Neural progenitor cell (in vitro differentiated cells): ENCODE data around the gene PSTPIP1. TPM values are rescaled to one million over a fixed set of nuclear protein-coding genes. Genes with fewer than 3 reads are reported as not detected.

Experiments used
- DNase-seq: peaks from one replicate; pipeline ENCODE4 v3.0.0-alpha.2; 2016; ENCODE audit warnings: low spot score
- H2AFZ ChIP-seq: fragments of 200-600 bp; sonication (generic); replicated peaks from 2 replicates; pipeline ENCODE4 v1.6.1; 2016; ENCODE audit warnings: antibody characterized with exemption
- H3F3A ChIP-seq: fragments of 200-600 bp; sonication (generic); 2 replicates; pipeline ENCODE4 v1.6.1; 2016; ENCODE audit warnings: antibody characterized with exemption, low read depth
- H3K27ac ChIP-seq: fragments of 200-600 bp; sonication (generic); 2 replicates; pipeline ENCODE4 v1.5.1; 2016; ENCODE audit warnings: mild to moderate bottlenecking
- H3K27me3 ChIP-seq: fragments of 200-600 bp; sonication (generic); 2 replicates; pipeline ENCODE4 v1.6.1; 2016; ENCODE audit warnings: mild to moderate bottlenecking, moderate library complexity
- H3K36me3 ChIP-seq: fragments of 200-600 bp; sonication (generic); 2 replicates; pipeline ENCODE4 v1.5.1; 2016
- H3K4me1 ChIP-seq: fragments of 200-600 bp; sonication (generic); 2 replicates; pipeline ENCODE4 v1.6.1; 2016; ENCODE audit warnings: mixed run types
- H3K4me2 ChIP-seq: fragments of 200-600 bp; sonication (generic); 2 replicates; pipeline ENCODE4 v1.6.1; 2016
- H3K4me3 ChIP-seq: fragments of 200-600 bp; sonication (generic); 2 replicates; pipeline ENCODE4 v1.5.1; 2016
- H3K79me2 ChIP-seq: fragments of 200-600 bp; sonication (generic); 2 replicates; pipeline ENCODE4 v1.6.1; 2016; ENCODE audit warnings: low read depth
- H3K9ac ChIP-seq: fragments of 200-600 bp; sonication (generic); 2 replicates; pipeline ENCODE4 v1.6.1; 2016
- H3K9me3 ChIP-seq: fragments of 200-600 bp; sonication (generic); 2 replicates; pipeline ENCODE4 v1.5.1; 2016; ENCODE audit warnings: low read depth
- H4K20me1 ChIP-seq: fragments of 200-600 bp; sonication (generic); 2 replicates; pipeline ENCODE4 v1.6.1; 2016; ENCODE audit warnings: low read depth
- H3K27ac Mint-ChIP-seq: 3 replicates; pipeline ENCODE4 v1.8.0; 2021; ENCODE audit warnings: mixed read lengths
- H3K27me3 Mint-ChIP-seq: 2 replicates; pipeline ENCODE4 v1.8.0; 2022; ENCODE audit warnings: low read depth, mild to moderate bottlenecking, inconsistent platforms, moderate library complexity, mixed read lengths; ENCODE audit not compliant: insufficient read depth
- H3K36me3 Mint-ChIP-seq: 3 replicates; pipeline ENCODE4 v1.8.0; 2021; ENCODE audit warnings: mixed read lengths
- H3K4me1 Mint-ChIP-seq: 3 replicates; pipeline ENCODE4 v1.8.0; 2021; ENCODE audit warnings: mixed read lengths
- H3K4me3 Mint-ChIP-seq: 3 replicates; pipeline ENCODE4 v1.8.0; 2021; ENCODE audit warnings: mild to moderate bottlenecking, moderate library complexity, mixed read lengths
- H3K9me3 Mint-ChIP-seq: 3 replicates; pipeline ENCODE4 v1.8.0; 2020; ENCODE audit warnings: mixed read lengths
- CTCF ChIP-seq: fragments of 200-600 bp; sonication (generic); IDR thresholded peaks from 2 replicates; pipeline ENCODE4 v1.5.1; 2017; ENCODE audit warnings: antibody characterized with exemption, mild to moderate bottlenecking
- EZH2 ChIP-seq: fragments of 200-600 bp; sonication (generic); IDR thresholded peaks from 2 replicates; pipeline ENCODE4 v1.6.1; 2017; ENCODE audit warnings: antibody characterized with exemption, mild to moderate bottlenecking, moderate library complexity
- EZH2phosphoT487 ChIP-seq: fragments of 200-600 bp; sonication (generic); IDR thresholded peaks from 2 replicates; pipeline ENCODE4 v1.6.1; 2017; ENCODE audit warnings: antibody characterized with exemption
- total RNA-seq: library from RNA; depleted of rRNA; stranded (reverse); fragments of >200 nt; gene quantifications from 2 replicates; pipeline ENCODE4 v1.2.3, GENCODE V29; 2015; ENCODE audit warnings: low replicate concordance

Gene PSTPIP1
- total RNA-seq, 1 donor from 2014 or later: 0.19 TPM

GRCh38 chr15:76972389-76973361, 22.3 kb upstream of the PSTPIP1 start:
- no peaks in the 10 kb centered on the region for H3K36me3 ChIP-seq
- no peak overlapping the region for H3K4me3 Mint-ChIP-seq
- H3K4me1 ChIP-seq: peaks cover 4% of the 10 kb centered on the region
- no peaks in the 10 kb centered on the region for H3K79me2 ChIP-seq
- no peaks in the 10 kb centered on the region for H3K27me3 ChIP-seq
- no peaks in the 10 kb centered on the region for H3K9me3 Mint-ChIP-seq
- no peaks in the 10 kb centered on the region for H3K9me3 ChIP-seq
- no peak overlapping the region for H3K4me2 ChIP-seq
- H4K20me1 ChIP-seq: no peaks in the 10 kb centered on the region
- no peak overlapping the region for H3K27ac ChIP-seq
- H2AFZ ChIP-seq: peak overlapping the region; percentile 8
- no peak for DNase-seq
- H3K36me3 Mint-ChIP-seq: no peaks in the 10 kb centered on the region
- peaks cover 3% of the 10 kb centered on the region for H3K4me1 Mint-ChIP-seq
- H3K9ac ChIP-seq: no peak overlapping the region
- H3K27me3 Mint-ChIP-seq: peaks cover 2% of the 10 kb centered on the region
- H3F3A ChIP-seq: no peaks in the 10 kb centered on the region
- no peak overlapping the region for H3K27ac Mint-ChIP-seq
- TF ChIP-seq EZH2phosphoT487 (no peak), EZH2 (no peak), CTCF (no peak)
- no peak overlapping the region for H3K4me3 ChIP-seq

- Histone ChIP-seq H3K79me2 (no peaks in the 10 kb centered on the region), H3F3A (no peaks in the 10 kb centered on the region), H4K20me1 (no peaks in the 10 kb centered on the region), H3K4me3 (no peak overlapping the region), H3K27me3 (no peaks in the 10 kb centered on the region), H3K36me3 (no peaks in the 10 kb centered on the region), H3K27ac (no peak overlapping the region), H3K9ac (no peak overlapping the region), H3K4me1 (peaks cover 4% of the 10 kb centered on the region), H3K9me3 (no peaks in the 10 kb centered on the region), H2AFZ (peak overlapping the region; percentile 67), H3K4me2 (peak overlapping the region; percentile 54)
- TF ChIP-seq EZH2phosphoT487: no peak
- peak; percentile 82 for TF ChIP-seq CTCF
- no peak for TF ChIP-seq EZH2
- Mint-ChIP-seq H3K36me3 (no peaks in the 10 kb centered on the region), H3K27me3 (peaks cover 2% of the 10 kb centered on the region), H3K27ac (peak overlapping the region; percentile 51), H3K4me1 (peaks cover 3% of the 10 kb centered on the region), H3K9me3 (no peaks in the 10 kb centered on the region), H3K4me3 (no peak overlapping the region)
- DNase-seq: peak; percentile 89
Observed at GRCh38 chr15:76973362-76973743, 21.6 kb upstream of the PSTPIP1 start.

DNA sequence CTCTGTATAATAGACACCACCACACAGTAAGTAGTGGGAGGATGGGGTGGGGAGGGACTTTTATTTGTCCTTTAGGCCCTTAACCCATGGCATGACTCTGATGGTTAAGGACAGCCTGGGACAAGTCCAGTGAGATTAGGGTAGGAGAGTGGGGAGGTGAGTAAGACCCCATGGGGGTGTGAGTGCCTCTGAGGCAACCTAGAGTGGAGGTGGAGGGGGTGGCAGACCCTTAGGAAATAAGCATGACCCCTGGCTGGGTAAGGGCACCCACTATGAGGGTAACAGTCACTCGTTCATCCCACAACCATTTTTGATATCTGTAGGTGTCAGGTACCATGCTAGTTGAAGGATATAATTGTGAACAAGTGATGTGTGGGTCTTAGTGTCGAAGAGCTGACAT, 21.0 kb upstream of the PSTPIP1 start:
- H3K27me3 ChIP-seq: no peaks in the 10 kb centered on the region
- no peaks in the 10 kb centered on the region for H3K9me3 ChIP-seq
- Mint-ChIP-seq H3K9me3 (no peaks in the 10 kb centered on the region), H3K27me3 (peaks cover 4% of the 10 kb centered on the region), H3K27ac (peak overlapping the region; percentile 51), H3K36me3 (no peaks in the 10 kb centered on the region), H3K4me3 (no peak overlapping the region), H3K4me1 (peaks cover 3% of the 10 kb centered on the region)
- no peak overlapping the region for H3K9ac ChIP-seq
- H3K4me3 ChIP-seq: no peak overlapping the region
- peak overlapping the region; percentile 67 for H2AFZ ChIP-seq
- H3F3A ChIP-seq: no peaks in the 10 kb centered on the region
- no peaks in the 10 kb centered on the region for H3K36me3 ChIP-seq
- H3K79me2 ChIP-seq: no peaks in the 10 kb centered on the region
- H3K4me2 ChIP-seq: peak overlapping the region; percentile 54
- H4K20me1 ChIP-seq: no peaks in the 10 kb centered on the region
- DNase-seq: no peak
- no peak for TF ChIP-seq CTCF
- TF ChIP-seq EZH2phosphoT487: no peak
- TF ChIP-seq EZH2: no peak
- H3K4me1 ChIP-seq: peaks cover 4% of the 10 kb centered on the region
- H3K27ac ChIP-seq: no peak overlapping the region
